ENCODE results near the gene CDH4.

CDH4 gene

DNA sequence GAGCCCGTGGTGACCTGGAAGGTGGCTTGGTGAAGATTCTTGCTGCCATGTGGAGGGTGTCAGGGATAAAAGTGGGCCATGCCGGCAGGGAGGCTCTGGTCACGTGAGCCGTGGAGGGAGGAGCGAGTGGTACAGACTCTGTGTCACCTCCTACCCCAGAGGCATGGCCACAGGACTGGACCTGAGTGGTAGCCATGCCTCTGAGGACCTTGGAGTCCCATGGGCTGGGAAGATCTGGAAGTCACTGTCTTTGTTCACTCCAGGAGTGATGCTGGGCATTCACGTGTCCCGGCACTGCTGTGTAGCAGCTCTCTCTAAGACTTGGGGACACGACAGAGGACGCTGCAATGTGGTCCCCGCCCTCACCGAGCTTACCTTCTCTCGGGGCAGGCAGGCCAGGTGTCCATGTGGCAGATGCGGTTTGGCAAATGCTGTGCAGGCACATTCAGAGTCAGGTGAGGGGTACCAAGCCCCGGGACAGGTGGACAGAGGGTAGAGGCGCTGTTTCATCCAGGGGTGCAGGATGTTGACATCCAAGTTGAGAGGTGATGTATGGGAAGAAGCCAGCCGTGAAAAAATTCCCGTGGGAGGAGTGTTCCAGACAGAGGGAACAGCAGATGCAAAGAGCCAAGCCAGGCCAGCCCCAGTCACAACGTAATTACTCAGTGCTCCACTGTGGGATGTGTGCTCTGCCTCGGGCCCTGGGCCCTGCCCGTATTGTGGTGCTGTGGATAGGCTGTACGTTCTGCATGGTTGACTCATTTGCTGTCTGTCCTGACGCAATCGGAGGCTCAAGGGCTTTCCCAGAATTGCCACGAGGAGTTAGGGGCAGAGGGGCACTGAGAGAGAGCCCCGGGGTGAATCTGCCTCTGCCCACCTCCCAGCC is 505.9 kb downstream of the CDH4 start (continued):
- TF ChIP-seq, protein P1, sequence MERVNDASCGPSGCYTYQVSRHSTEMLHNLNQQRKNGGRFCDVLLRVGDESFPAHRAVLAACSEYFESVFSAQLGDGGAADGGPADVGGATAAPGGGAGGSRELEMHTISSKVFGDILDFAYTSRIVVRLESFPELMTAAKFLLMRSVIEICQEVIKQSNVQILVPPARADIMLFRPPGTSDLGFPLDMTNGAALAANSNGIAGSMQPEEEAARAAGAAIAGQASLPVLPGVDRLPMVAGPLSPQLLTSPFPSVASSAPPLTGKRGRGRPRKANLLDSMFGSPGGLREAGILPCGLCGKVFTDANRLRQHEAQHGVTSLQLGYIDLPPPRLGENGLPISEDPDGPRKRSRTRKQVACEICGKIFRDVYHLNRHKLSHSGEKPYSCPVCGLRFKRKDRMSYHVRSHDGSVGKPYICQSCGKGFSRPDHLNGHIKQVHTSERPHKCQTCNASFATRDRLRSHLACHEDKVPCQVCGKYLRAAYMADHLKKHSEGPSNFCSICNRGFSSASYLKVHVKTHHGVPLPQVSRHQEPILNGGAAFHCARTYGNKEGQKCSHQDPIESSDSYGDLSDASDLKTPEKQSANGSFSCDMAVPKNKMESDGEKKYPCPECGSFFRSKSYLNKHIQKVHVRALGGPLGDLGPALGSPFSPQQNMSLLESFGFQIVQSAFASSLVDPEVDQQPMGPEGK (tag by site-specific recombination; IDR thresholded peaks at IDR 0.05) = no peak

DNA sequence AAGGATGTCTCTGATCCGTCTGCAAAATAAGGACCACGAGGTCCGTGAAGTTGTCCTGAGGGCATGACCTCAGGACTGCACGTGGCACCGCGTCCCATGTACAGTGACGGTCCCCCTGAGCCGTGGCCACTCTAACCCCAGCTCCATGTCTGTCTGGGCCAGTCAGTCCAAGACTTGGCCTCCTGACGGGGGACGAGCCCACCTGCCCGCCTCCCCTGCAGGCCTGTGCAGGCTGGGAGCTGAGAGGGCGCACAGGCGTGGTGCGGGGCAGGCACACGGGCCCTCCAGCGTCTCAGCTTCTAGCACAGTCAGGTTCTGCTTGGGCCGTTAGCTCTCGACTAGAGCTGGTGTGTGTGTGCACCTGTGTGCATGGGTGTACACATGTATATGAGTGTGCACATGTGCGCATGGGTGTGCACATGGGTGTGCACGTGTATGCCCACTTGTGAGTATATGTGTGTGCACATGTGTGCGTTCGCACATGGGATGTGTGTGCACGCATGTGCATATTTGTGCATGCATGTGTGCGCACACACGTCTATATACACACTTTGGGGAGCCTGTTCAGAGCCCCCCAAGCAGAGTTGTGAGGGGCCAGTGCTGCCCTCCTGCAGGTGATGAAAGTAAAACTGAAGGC is 506.6 kb downstream of the CDH4 start:
- no peak overlapping the region for H3K4me3 ChIP-seq (ENCODE audit: low read depth, low read length)
- H3K36me3 ChIP-seq (ENCODE audit: control insufficient read depth in 2 of 2, insufficient read depth in 1 of 2, low read length in 2 of 2) = no peaks in the 10 kb centered on the region
- POLR2A ChIA-PET = no interaction called here
- no peaks in the 10 kb centered on the region for H3K9me3 ChIP-seq (ENCODE audit: control insufficient read depth, insufficient read depth, low read depth, low read length)
- H3K4me1 ChIP-seq (ENCODE audit: control insufficient read depth, insufficient read depth, low read length) = no peaks in the 10 kb centered on the region
- H3K27ac ChIP-seq (ENCODE audit: extremely low read depth, low read depth, low read length) = no peak overlapping the region
- no peak for TF ChIP-seq ZNF621 (tag by site-specific recombination; IDR thresholded peaks at IDR 0.05)
- no peak for TF ChIP-seq ZBTB1 (tag by site-specific recombination; IDR thresholded peaks at IDR 0.05)
- TF ChIP-seq GLIS1 (tag by site-specific recombination; IDR thresholded peaks at IDR 0.05) = no peak
- TF ChIP-seq, protein P2, sequence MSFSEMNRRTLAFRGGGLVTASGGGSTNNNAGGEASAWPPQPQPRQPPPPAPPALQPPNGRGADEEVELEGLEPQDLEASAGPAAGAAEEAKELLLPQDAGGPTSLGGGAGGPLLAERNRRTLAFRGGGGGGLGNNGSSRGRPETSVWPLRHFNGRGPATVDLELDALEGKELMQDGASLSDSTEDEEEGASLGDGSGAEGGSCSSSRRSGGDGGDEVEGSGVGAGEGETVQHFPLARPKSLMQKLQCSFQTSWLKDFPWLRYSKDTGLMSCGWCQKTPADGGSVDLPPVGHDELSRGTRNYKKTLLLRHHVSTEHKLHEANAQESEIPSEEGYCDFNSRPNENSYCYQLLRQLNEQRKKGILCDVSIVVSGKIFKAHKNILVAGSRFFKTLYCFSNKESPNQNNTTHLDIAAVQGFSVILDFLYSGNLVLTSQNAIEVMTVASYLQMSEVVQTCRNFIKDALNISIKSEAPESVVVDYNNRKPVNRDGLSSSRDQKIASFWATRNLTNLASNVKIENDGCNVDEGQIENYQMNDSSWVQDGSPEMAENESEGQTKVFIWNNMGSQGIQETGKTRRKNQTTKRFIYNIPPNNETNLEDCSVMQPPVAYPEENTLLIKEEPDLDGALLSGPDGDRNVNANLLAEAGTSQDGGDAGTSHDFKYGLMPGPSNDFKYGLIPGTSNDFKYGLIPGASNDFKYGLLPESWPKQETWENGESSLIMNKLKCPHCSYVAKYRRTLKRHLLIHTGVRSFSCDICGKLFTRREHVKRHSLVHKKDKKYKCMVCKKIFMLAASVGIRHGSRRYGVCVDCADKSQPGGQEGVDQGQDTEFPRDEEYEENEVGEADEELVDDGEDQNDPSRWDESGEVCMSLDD (tag by site-specific recombination; IDR thresholded peaks at IDR 0.05) = no peak
- no peak for TF ChIP-seq ZNF626 (tag by site-specific recombination; IDR thresholded peaks at IDR 0.05)
- no peak for TF ChIP-seq ZNF677 (tag by site-specific recombination; IDR thresholded peaks at IDR 0.05)
- CTCF ChIA-PET = no interaction called here

DNA sequence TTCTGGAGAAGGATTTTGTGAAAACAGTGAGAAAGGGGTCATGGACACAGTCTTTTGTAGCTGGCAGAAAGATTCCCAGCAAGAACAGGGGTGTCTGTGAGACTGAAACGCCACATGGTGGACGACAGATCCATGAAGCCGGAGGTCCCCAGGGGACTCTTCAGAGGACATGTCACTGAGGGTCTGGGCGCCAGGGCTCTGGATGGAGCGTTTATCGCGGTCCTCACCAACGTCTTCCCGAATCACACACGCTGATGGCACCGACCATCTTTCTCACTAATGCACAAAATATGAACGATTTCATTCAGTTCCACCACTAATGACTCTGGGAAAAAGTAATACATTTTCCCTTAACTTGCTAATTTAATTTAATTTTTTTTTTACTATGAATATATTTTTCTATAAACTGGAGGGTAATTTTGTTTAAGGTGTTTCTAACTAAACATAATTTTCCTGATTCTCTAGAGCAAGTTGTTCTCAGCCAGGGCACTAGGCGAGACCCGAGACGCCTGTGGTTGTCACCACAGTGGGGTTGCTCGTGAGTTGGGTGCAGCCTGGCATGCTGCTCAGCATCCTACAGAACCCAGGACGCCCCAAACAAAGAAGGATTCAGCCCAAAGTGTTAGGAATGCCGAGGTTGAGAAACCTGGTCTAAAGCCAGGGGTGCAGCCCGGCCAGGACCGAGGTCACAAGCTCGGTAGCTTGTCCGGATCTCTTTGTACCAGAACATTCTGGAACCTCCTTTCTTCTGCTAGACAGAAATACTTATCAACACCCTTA is 507.4 kb downstream of the CDH4 start:
- H3K4me3 ChIP-seq (ENCODE audit: low read depth, low read length) = no peak overlapping the region
- H3K9me3 ChIP-seq (ENCODE audit: control insufficient read depth, insufficient read depth, low read depth, low read length) = no peaks in the 10 kb centered on the region
- H3K4me1 ChIP-seq (ENCODE audit: control insufficient read depth, insufficient read depth, low read length) = no peaks in the 10 kb centered on the region
- H3K27ac ChIP-seq (ENCODE audit: extremely low read depth, low read depth, low read length) = no peak overlapping the region
- ChIA-PET POLR2A (no interaction called here), CTCF (no interaction called here)
- H3K36me3 ChIP-seq (ENCODE audit: control insufficient read depth in 2 of 2, insufficient read depth in 1 of 2, low read length in 2 of 2) = no peaks in the 10 kb centered on the region
- TF ChIP-seq, protein P3, sequence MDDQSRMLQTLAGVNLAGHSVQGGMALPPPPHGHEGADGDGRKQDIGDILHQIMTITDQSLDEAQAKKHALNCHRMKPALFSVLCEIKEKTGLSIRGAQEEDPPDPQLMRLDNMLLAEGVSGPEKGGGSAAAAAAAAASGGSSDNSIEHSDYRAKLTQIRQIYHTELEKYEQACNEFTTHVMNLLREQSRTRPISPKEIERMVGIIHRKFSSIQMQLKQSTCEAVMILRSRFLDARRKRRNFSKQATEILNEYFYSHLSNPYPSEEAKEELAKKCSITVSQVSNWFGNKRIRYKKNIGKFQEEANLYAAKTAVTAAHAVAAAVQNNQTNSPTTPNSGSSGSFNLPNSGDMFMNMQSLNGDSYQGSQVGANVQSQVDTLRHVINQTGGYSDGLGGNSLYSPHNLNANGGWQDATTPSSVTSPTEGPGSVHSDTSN (CRISPR knock-in tag; IDR thresholded peaks at IDR 0.05) = no peak
- TF ChIP-seq ZNF221 (tag by site-specific recombination; IDR thresholded peaks at IDR 0.05; ENCODE audit: borderline replicate concordance) (no peak), ZNF791 (tag by site-specific recombination; IDR thresholded peaks at IDR 0.05) (no peak), ZNF776 (tag by site-specific recombination; IDR thresholded peaks at IDR 0.05; ENCODE audit: borderline replicate concordance) (no peak), YY2 (tag by site-specific recombination; IDR thresholded peaks at IDR 0.05) (no peak), BCL11A (tag by site-specific recombination; IDR thresholded peaks at IDR 0.05; ENCODE audit: low read depth) (no peak), ZBTB8A (tag by site-specific recombination; IDR thresholded peaks at IDR 0.05) (no peak), ZNF140 (tag by site-specific recombination; IDR thresholded peaks at IDR 0.05) (no peak), ZFP37 (tag by site-specific recombination; IDR thresholded peaks at IDR 0.05) (no peak), HOXD13 (CRISPR knock-in tag; IDR thresholded peaks at IDR 0.05; ENCODE audit: borderline replicate concordance) (no peak), ZNF654 (tag by site-specific recombination; IDR thresholded peaks at IDR 0.05; ENCODE audit: low read depth) (no peak), ZNF416 (tag by site-specific recombination; IDR thresholded peaks at IDR 0.05) (no peak), KLF10 (tag by site-specific recombination; IDR thresholded peaks at IDR 0.05) (no peak), ZNF549 (tag by site-specific recombination; IDR thresholded peaks at IDR 0.05) (no peak)
- TF ChIP-seq, protein P4, sequence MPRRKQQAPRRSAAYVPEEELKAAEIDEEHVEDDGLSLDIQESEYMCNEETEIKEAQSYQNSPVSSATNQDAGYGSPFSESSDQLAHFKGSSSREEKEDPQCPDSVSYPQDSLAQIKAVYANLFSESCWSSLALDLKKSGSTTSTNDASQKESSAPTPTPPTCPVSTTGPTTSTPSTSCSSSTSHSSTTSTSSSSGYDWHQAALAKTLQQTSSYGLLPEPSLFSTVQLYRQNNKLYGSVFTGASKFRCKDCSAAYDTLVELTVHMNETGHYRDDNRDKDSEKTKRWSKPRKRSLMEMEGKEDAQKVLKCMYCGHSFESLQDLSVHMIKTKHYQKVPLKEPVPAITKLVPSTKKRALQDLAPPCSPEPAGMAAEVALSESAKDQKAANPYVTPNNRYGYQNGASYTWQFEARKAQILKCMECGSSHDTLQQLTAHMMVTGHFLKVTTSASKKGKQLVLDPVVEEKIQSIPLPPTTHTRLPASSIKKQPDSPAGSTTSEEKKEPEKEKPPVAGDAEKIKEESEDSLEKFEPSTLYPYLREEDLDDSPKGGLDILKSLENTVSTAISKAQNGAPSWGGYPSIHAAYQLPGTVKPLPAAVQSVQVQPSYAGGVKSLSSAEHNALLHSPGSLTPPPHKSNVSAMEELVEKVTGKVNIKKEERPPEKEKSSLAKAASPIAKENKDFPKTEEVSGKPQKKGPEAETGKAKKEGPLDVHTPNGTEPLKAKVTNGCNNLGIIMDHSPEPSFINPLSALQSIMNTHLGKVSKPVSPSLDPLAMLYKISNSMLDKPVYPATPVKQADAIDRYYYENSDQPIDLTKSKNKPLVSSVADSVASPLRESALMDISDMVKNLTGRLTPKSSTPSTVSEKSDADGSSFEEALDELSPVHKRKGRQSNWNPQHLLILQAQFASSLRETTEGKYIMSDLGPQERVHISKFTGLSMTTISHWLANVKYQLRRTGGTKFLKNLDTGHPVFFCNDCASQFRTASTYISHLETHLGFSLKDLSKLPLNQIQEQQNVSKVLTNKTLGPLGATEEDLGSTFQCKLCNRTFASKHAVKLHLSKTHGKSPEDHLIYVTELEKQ (tag by site-specific recombination; IDR thresholded peaks at IDR 0.05; ENCODE audit: borderline replicate concordance) = no peak
